ENCODE measurements around the gene FKBP1A. TPM values are rescaled to one million over a fixed set of nuclear protein-coding genes. Genes with fewer than 3 reads are reported as not detected.

Gene FKBP1A
- polyA plus RNA-seq, 1 of the 3 experiments (the other 2 are of a cell fraction): 362 TPM

GRCh38 chr20:1353956-1354355 lies 38.9 kb downstream of the FKBP1A start:
- CTCF ChIA-PET: interaction anchor here (1.4 kb wide), 1 partner anchor 84 kb away, joined by 3 read pairs; no protein-coding TSS in a partner anchor
- no peaks in the 10 kb centered on the region; a peak in 1 of 4 replicates for H3K4me1 ChIP-seq (ENCODE audit: control insufficient read depth in 1 of 2, insufficient read depth in 2 of 2, low read depth in 1 of 2, low read length in 1 of 2)

GRCh38 chr20:1346315-1346969 lies 46.4 kb downstream of the FKBP1A start:
- Histone ChIP-seq H3K79me2 (ENCODE audit: insufficient read depth) (peaks cover 40% of the 10 kb centered on the region), H3K36me3 (replicated peaks in 1 of 2; ENCODE audit: control insufficient read depth in 1 of 2, insufficient read depth in 2 of 2, low read length in 1 of 2) (peaks cover 0 to 37% of the 10 kb centered on the region in 2 experiments), H3K9me3 (no peaks in the 10 kb centered on the region), H3K9me2 (no peaks in the 10 kb centered on the region), H3K27ac (ENCODE audit: low read depth in 2 of 2, low read length in 1 of 2) (no peak overlapping the region), H3K4me2 (no peak overlapping the region), H3K4me3 (ENCODE audit: low read depth in 2 of 2, low read length in 1 of 2) (no peak overlapping the region), H3K4me1 (ENCODE audit: control insufficient read depth in 1 of 2, insufficient read depth in 2 of 2, low read depth in 1 of 2, low read length in 1 of 2) (peaks cover 3 to 16% of the 10 kb centered on the region in 2 experiments; a peak in 2 of 4 replicates), H3K9ac (no peak overlapping the region), H2AFZ (ENCODE audit: low read depth) (no peak overlapping the region), H4K20me1 (ENCODE audit: insufficient read depth) (no peaks in the 10 kb centered on the region), H3F3A (replicated peaks; ENCODE audit: insufficient read depth) (peaks cover 17% of the 10 kb centered on the region), H3K27me3 (ENCODE audit: insufficient read depth) (no peaks in the 10 kb centered on the region)
- DNase-seq: no peak
- 85% methylated on average over 2 of the region's 2 CpGs for WGBS (ENCODE audit: low lambda C conversion rate)
- ChIA-PET POLR2A (no interaction called here), CTCF (interaction anchor here (0.9 to 1.8 kb wide), 2 partner anchors 14 to 25 kb away, joined by 3 to 4 read pairs; no protein-coding TSS in a partner anchor)
- no peak for TF ChIP-seq SMC3 (IDR thresholded peaks at IDR 0.05; ENCODE audit: low read depth, low read length)
- TF ChIP-seq EP300 (IDR thresholded peaks at IDR 0.05; ENCODE audit: borderline replicate concordance in 1 of 2, low read depth in 1 of 2, low read length in 1 of 2): no peak
- no peak for TF ChIP-seq RCOR1 (IDR thresholded peaks at IDR 0.05; ENCODE audit: low read length)
- TF ChIP-seq FOSL2 (IDR thresholded peaks at IDR 0.05; ENCODE audit: borderline replicate concordance, low read depth): no peak

More at GRCh38 chr20:1353956-1354355, 38.9 kb downstream of the FKBP1A start:
- no peak overlapping the region for H3K27ac ChIP-seq (ENCODE audit: low read depth in 2 of 2, low read length in 1 of 2)
- no peak overlapping the region for H3K4me2 ChIP-seq
- no peak for DNase-seq
- no peaks in the 10 kb centered on the region for H3K9me2 ChIP-seq
- H4K20me1 ChIP-seq (ENCODE audit: insufficient read depth): no peaks in the 10 kb centered on the region
- H3K9ac ChIP-seq: no peak overlapping the region
- peaks cover 10 to 58% of the 10 kb centered on the region in 2 experiments for H3K36me3 ChIP-seq (replicated peaks in 1 of 2; ENCODE audit: control insufficient read depth in 1 of 2, insufficient read depth in 2 of 2, low read length in 1 of 2)
- peaks cover 3% of the 10 kb centered on the region for H3F3A ChIP-seq (replicated peaks; ENCODE audit: insufficient read depth)
- TF ChIP-seq USF1 (IDR thresholded peaks at IDR 0.05; ENCODE audit: borderline replicate concordance, low read depth) (no peak), POLR2AphosphoS5 (IDR thresholded peaks at IDR 0.05; ENCODE audit: low read depth, low read length) (no peak)
- POLR2A ChIA-PET: no interaction called here
- H2AFZ ChIP-seq (ENCODE audit: low read depth): no peak overlapping the region
- H3K27me3 ChIP-seq (ENCODE audit: insufficient read depth): no peaks in the 10 kb centered on the region
- H3K9me3 ChIP-seq: no peaks in the 10 kb centered on the region
- no peak overlapping the region for H3K4me3 ChIP-seq (ENCODE audit: low read depth in 2 of 2, low read length in 1 of 2)
- H3K79me2 ChIP-seq (ENCODE audit: insufficient read depth): peaks cover 59% of the 10 kb centered on the region; the same call in 1 of the 2 replicates

- ChIA-PET CTCF (interaction anchor here (0.6 to 1.8 kb wide), 3 partner anchors 13 to 157 kb away, joined by 3 to 4 read pairs (median 4); no protein-coding TSS in a partner anchor), POLR2A (no interaction called here)
- peaks cover 5 to 16% of the 10 kb centered on the region in 2 experiments; a peak in 2 of 4 replicates for H3K4me1 ChIP-seq (ENCODE audit: control insufficient read depth in 1 of 2, insufficient read depth in 2 of 2, low read depth in 1 of 2, low read length in 1 of 2)
- no peaks in the 10 kb centered on the region for H4K20me1 ChIP-seq (ENCODE audit: insufficient read depth)
- no peaks in the 10 kb centered on the region for H3K27me3 ChIP-seq (ENCODE audit: insufficient read depth)
- DNase-seq: no peak
- no peaks in the 10 kb centered on the region for H3K9me3 ChIP-seq
- WGBS (ENCODE audit: low lambda C conversion rate): 82% methylated on average over 1 of the region's 1 CpG
- H3K9ac ChIP-seq: no peak overlapping the region
- H3K27ac ChIP-seq (ENCODE audit: low read depth in 2 of 2, low read length in 1 of 2): no peak overlapping the region
- H3F3A ChIP-seq (replicated peaks; ENCODE audit: insufficient read depth): peaks cover 19% of the 10 kb centered on the region
- no peak overlapping the region for H3K4me2 ChIP-seq
- H3K36me3 ChIP-seq (replicated peaks in 1 of 2; ENCODE audit: control insufficient read depth in 1 of 2, insufficient read depth in 2 of 2, low read length in 1 of 2): peaks cover 0 to 29% of the 10 kb centered on the region in 2 experiments
- H3K9me2 ChIP-seq: no peaks in the 10 kb centered on the region
- H3K79me2 ChIP-seq (ENCODE audit: insufficient read depth): peaks cover 40% of the 10 kb centered on the region
- no peak overlapping the region for H2AFZ ChIP-seq (ENCODE audit: low read depth)
- H3K4me3 ChIP-seq (ENCODE audit: low read depth in 2 of 2, low read length in 1 of 2): no peak overlapping the region
- TF ChIP-seq MEF2A (IDR thresholded peaks at IDR 0.05; ENCODE audit: borderline replicate concordance, low read depth) (no peak), IRF3 (IDR thresholded peaks at IDR 0.05; ENCODE audit: low read depth, low read length) (no peak), FOSL2 (IDR thresholded peaks at IDR 0.05; ENCODE audit: borderline replicate concordance, low read depth) (no peak), GATA2 (CRISPR knock-in tag; IDR thresholded peaks at IDR 0.05) (no peak), RCOR1 (IDR thresholded peaks at IDR 0.05; ENCODE audit: low read length) (no peak), CHD2 (IDR thresholded peaks at IDR 0.05; ENCODE audit: low read length, partially characterized antibody) (no peak), RFX5 (IDR thresholded peaks at IDR 0.05; ENCODE audit: low read length) (no peak), POLR2AphosphoS5 (IDR thresholded peaks at IDR 0.05; ENCODE audit: low read depth, low read length) (no peak), CTCF (IDR thresholded peaks at IDR 0.05) (no peak), NFIC (IDR thresholded peaks at IDR 0.05; ENCODE audit: borderline replicate concordance) (no peak), MAX (IDR thresholded peaks at IDR 0.05; ENCODE audit: low read depth) (no peak), MXI1 (IDR thresholded peaks at IDR 0.05; ENCODE audit: low read depth, low read length) (no peak), RXRA (IDR thresholded peaks at IDR 0.05; ENCODE audit: borderline replicate concordance, low read depth) (no peak), EZH2phosphoT487 (IDR thresholded peaks at IDR 0.05; ENCODE audit: borderline replicate concordance, low read depth) (no peak)
Measured at GRCh38 chr20:1345756-1346093, 47.1 kb downstream of the FKBP1A start.

Measured in SK-N-SH (cell line).